Naive thymus-derived CD8-positive, alpha-beta T cell (primary cell): ENCODE data around the gene FRG1. TPM values are rescaled to one million over a fixed set of nuclear protein-coding genes. Genes with fewer than 3 reads are reported as not detected.
"Not testable (repeated sequence)": the region's sequence is repeated elsewhere in the genome, so short reads cannot be mapped to it uniquely, and the experiment has no call there.

Experiments
- ATAC-seq, 2 donors: fragments of 150-1000 bp; cut with Tn5 transposase in 1 of 2; sonication (Bioruptor Pico), chemical (Tn5 transposase) in 1 of 2; 1 replicate in 1 of 2; 2 replicates in 1 of 2; pipeline ENCODE4 v1.10.0; 2021; ENCODE audit warnings: mild to moderate bottlenecking in 2 of 2, moderate library complexity in 2 of 2
- POLR2A ChIA-PET: fragments of 350-600 bp; sonication (Branson Sonifier 250); formaldehyde crosslinking; loops from one replicate; lab custom pipeline; 2021; ENCODE audit warnings: antibody characterized with exemption; lab: Charles Lee
- DNase-seq, 10 donors: peaks; one replicate each; pipeline versions ENCODE4 v3.0.0 to v3.0.0-alpha.2; 2020 to 2022
- H3K27ac Mint-ChIP-seq, 10 donors: one replicate each; pipeline ENCODE4 v1.8.0; 2020 to 2022; ENCODE audit warnings: mild to moderate bottlenecking in 10 of 10, mixed read lengths in 10 of 10, moderate library complexity in 4 of 10, inconsistent platforms in 1 of 10
- H3K27me3 Mint-ChIP-seq, 5 donors: one replicate each; pipeline ENCODE4 v1.8.0; 2021 to 2022; ENCODE audit warnings: mixed read lengths in 5 of 5
- H3K36me3 Mint-ChIP-seq, 3 donors: one replicate each; pipeline ENCODE4 v1.8.0; 2020 to 2022; ENCODE audit warnings: mixed read lengths in 3 of 3, mild to moderate bottlenecking in 2 of 3, inconsistent platforms in 1 of 3
- H3K4me1 Mint-ChIP-seq, 4 donors: one replicate each; pipeline ENCODE4 v1.8.0; 2021 to 2022; ENCODE audit warnings: mixed read lengths in 4 of 4
- H3K4me3 Mint-ChIP-seq, 10 donors: one replicate each; pipeline ENCODE4 v1.8.0; 2020 to 2022; ENCODE audit warnings: mild to moderate bottlenecking in 10 of 10, mixed read lengths in 10 of 10, moderate library complexity in 6 of 10, inconsistent platforms in 1 of 10
- H3K9me3 Mint-ChIP-seq, 9 donors: one replicate each; pipeline ENCODE4 v1.8.0; 2020 to 2022; ENCODE audit warnings: mixed read lengths in 9 of 9, mild to moderate bottlenecking in 3 of 9, inconsistent platforms in 1 of 9, moderate library complexity in 1 of 9
- polyA plus RNA-seq, 3 donors: library from polyadenylated mRNA; unstranded; fragments of 300-500 nt; fragmentation: Illumina TruSeq; gene quantifications; one replicate each; pipeline ENCODE4 v1.2.3, GENCODE V29; 2021
- total RNA-seq, 8 experiments: library from RNA in 2 of 8; stranded (reverse) in 2 of 8; gene quantifications; one replicate each; pipeline ENCODE4 v1.2.3 and lab custom pipeline; 2021 to 2026

Gene FRG1
- total and polyA plus RNA-seq, 5 experiments from 2014 or later: 45.6 to 51.3 (median 50.0) TPM

DNA sequence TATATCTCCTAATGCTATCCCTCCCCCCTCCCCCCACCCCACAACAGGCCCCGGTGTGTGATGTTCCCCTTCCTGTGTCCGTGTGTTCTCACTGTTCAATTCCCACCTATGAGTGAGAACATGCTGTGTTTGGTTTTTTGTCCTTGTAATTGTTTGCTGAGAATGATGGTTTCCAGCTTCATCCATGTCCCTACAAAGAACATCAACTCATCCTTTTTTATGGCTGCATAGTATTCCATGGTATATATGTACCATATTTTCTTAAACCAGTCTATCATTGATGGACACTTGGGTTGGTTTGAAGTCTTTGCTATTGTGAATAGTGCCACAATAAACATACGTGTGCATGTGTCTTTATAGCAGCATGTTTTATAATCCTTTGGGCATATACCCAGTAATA, 49.3 kb downstream of the FRG1 start:
- POLR2A ChIA-PET, H3K36me3 Mint-ChIP-seq, H3K9me3 Mint-ChIP-seq, H3K4me3 Mint-ChIP-seq, H3K4me1 Mint-ChIP-seq, DNase-seq, ATAC-seq, H3K27ac Mint-ChIP-seq: not testable (repeated sequence)
- H3K27me3 Mint-ChIP-seq: peaks cover 0 to 20% (median 2%) of the 10 kb centered on the region in 5 donors

Other genes starting within 250 kb of the FRG1 start
- not detected for gene FRG2, start 86.4 kb downstream of the FRG1 start, total RNA-seq
- not detected for gene FRG2, start 86.4 kb downstream of the FRG1 start, polyA plus RNA-seq
- gene DBET, start 123.6 kb downstream of the FRG1 start, total RNA-seq: not detected
- gene DBET, start 123.6 kb downstream of the FRG1 start, polyA plus RNA-seq: not detected
- gene DUX4, start 232.9 kb downstream of the FRG1 start, total RNA-seq: not detected
- not detected for gene DUX4, start 232.9 kb downstream of the FRG1 start, polyA plus RNA-seq